A673 (cell line): ENCODE measurements around the gene ADAMTS12. TPM values are rescaled to one million over a fixed set of nuclear protein-coding genes. Genes with fewer than 3 reads are reported as not detected.

ENCODE experiments used
- BruUV-seq: library from RNA; stranded (reverse); fragments of 400-500 nt; replicated peaks from 2 replicates; lab custom pipeline; 2021; lab: Mats Ljungman, UMichigan
- CTCF ChIA-PET: fragments of 300-600 bp; sonication (Branson Sonifier 250); formaldehyde crosslinking; loops from one replicate; lab custom pipeline; 2022; ENCODE audit warnings: antibody characterized with exemption; lab: Charles Lee
- POLR2A ChIA-PET: fragments of 300-600 bp; sonication (Branson Sonifier 250); formaldehyde crosslinking; loops from one replicate; lab custom pipeline; 2022; ENCODE audit warnings: antibody characterized with exemption; ENCODE audit not compliant: low non-redundant PET; lab: Charles Lee
- DNase-seq: peaks from one replicate; pipeline ENCODE4 v3.0.0-alpha.2; 2015; ENCODE audit warnings: low spot score
- H3K27ac ChIP-seq: fragments of 200-600 bp; sonication (generic); 2 replicates; pipeline ENCODE4 v1.5.1; 2016; ENCODE audit warnings: mixed run types, low read depth, mild to moderate bottlenecking, mixed read lengths, antibody characterized with exemption, low read length; ENCODE audit not compliant: poor library complexity, severe bottlenecking
- H3K27me3 ChIP-seq: fragments of 200-600 bp; sonication (generic); replicated peaks from 2 replicates; pipeline ENCODE4 v1.6.1; 2017; ENCODE audit warnings: mixed run types, low read depth, mild to moderate bottlenecking, mixed read lengths, antibody characterized with exemption, low read length; ENCODE audit not compliant: insufficient read depth, poor library complexity
- H3K36me3 ChIP-seq: fragments of 200-600 bp; sonication (generic); 2 replicates; pipeline ENCODE4 v1.6.1; 2016; ENCODE audit warnings: mixed run types, mild to moderate bottlenecking, mixed read lengths, antibody characterized with exemption, low read length; ENCODE audit not compliant: insufficient read depth, poor library complexity, severe bottlenecking
- H3K4me1 ChIP-seq: fragments of 200-600 bp; sonication (generic); 2 replicates; pipeline ENCODE4 v1.6.1; 2017; ENCODE audit warnings: mixed run types, mild to moderate bottlenecking, mixed read lengths, antibody characterized with exemption, low read length; ENCODE audit not compliant: insufficient read depth, poor library complexity, severe bottlenecking
- H3K4me3 ChIP-seq: fragments of 200-600 bp; sonication (generic); 2 replicates; pipeline ENCODE4 v1.5.1; 2016; ENCODE audit warnings: low read depth, mixed run types, mild to moderate bottlenecking, mixed read lengths, low read length; ENCODE audit not compliant: poor library complexity, severe bottlenecking
- H3K9me3 ChIP-seq: fragments of 200-600 bp; sonication (generic); 2 replicates; pipeline ENCODE4 v1.6.1; 2016; ENCODE audit warnings: mixed run types, low read depth, mild to moderate bottlenecking, mixed read lengths, antibody characterized with exemption, low read length; ENCODE audit not compliant: poor library complexity, severe bottlenecking
- EZH2 ChIP-seq: fragments of 200-600 bp; sonication (generic); IDR thresholded peaks from 2 replicates; pipeline ENCODE4 v1.6.1; 2017; ENCODE audit warnings: borderline replicate concordance, low read depth, mild to moderate bottlenecking, mixed read lengths, antibody characterized with exemption, low read length; ENCODE audit not compliant: poor library complexity, severe bottlenecking
- intact Hi-C: fragments of 100-400 bp; cut with micrococcal nuclease; formaldehyde crosslinking; loops from one replicate; pipeline ENCODE4 v1.10.0; 2022; ENCODE audit not compliant: unreplicated experiment
- total RNA-seq: library from RNA; stranded (reverse); gene quantifications from 2 replicates; pipeline ENCODE4 v1.2.3, GENCODE V29; 2021
- TF ChIP-seq, protein P1 (sequence below): fragments of 300-800, 200-600 bp; sonication (generic); conservative IDR thresholded peaks from 2 replicates; pipeline ENCODE4 v1.5.1; 2017; ENCODE audit warnings: low read depth, mild to moderate bottlenecking, antibody characterized with exemption, low read length, moderate library complexity, mixed read lengths

ADAMTS12 gene
- total RNA-seq, 1 experiment from 2014 or later = 0.84 TPM

DNA sequence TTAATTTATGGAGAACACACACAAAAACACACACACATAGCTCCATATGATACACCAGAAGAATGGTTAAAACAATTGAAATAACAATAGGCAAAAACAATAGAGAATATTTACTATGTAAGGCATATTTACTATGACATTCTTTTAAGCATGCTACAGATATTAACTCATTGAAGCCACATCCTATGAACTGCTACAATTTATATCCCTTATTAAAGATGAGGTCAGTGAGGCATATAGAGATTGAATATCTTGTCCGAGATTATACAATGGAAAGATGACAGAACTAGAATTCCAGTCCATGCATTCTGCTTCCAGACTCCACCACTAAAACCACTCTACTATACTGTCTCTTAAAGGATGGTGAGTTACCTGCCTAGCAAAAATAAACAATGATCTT is 60.7 kb downstream of the ADAMTS12 start:
- no peaks in the 10 kb centered on the region for H3K27me3 ChIP-seq
- H3K27ac ChIP-seq = no peak overlapping the region
- no peak for DNase-seq
- no peaks in the 10 kb centered on the region for H3K9me3 ChIP-seq
- no peaks in the 10 kb centered on the region for H3K36me3 ChIP-seq
- intact Hi-C loops = no loop called here
- no peak overlapping the region for H3K4me3 ChIP-seq
- ChIA-PET POLR2A (no interaction called here), CTCF (no interaction called here)
- BruUV-seq = no TSS peak
- TF ChIP-seq, protein P1, sequence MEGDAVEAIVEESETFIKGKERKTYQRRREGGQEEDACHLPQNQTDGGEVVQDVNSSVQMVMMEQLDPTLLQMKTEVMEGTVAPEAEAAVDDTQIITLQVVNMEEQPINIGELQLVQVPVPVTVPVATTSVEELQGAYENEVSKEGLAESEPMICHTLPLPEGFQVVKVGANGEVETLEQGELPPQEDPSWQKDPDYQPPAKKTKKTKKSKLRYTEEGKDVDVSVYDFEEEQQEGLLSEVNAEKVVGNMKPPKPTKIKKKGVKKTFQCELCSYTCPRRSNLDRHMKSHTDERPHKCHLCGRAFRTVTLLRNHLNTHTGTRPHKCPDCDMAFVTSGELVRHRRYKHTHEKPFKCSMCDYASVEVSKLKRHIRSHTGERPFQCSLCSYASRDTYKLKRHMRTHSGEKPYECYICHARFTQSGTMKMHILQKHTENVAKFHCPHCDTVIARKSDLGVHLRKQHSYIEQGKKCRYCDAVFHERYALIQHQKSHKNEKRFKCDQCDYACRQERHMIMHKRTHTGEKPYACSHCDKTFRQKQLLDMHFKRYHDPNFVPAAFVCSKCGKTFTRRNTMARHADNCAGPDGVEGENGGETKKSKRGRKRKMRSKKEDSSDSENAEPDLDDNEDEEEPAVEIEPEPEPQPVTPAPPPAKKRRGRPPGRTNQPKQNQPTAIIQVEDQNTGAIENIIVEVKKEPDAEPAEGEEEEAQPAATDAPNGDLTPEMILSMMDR = no peak
- TF ChIP-seq EZH2 = no peak
- H3K4me1 ChIP-seq = no peaks in the 10 kb centered on the region

DNA sequence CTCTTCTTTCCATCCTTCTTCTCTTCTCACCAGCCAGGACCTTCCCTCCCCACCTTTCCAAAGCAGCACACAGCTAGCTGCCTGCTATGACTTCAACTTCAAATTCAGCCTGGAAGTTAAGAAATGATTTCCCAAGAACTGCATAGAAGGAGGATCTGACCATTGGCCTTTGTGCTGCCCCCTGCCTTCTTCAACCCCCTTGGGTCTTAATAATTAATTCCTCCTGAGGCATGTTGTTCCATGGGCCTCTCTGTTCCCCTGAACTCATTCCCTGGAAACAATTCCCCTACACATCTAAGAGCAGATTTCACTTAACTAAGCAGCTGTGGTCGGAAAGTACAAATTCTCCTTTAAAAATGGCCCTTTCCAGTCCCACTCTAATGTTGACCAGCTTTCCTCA is 62.4 kb downstream of the ADAMTS12 start:
- CTCF ChIA-PET = no interaction called here

DNA sequence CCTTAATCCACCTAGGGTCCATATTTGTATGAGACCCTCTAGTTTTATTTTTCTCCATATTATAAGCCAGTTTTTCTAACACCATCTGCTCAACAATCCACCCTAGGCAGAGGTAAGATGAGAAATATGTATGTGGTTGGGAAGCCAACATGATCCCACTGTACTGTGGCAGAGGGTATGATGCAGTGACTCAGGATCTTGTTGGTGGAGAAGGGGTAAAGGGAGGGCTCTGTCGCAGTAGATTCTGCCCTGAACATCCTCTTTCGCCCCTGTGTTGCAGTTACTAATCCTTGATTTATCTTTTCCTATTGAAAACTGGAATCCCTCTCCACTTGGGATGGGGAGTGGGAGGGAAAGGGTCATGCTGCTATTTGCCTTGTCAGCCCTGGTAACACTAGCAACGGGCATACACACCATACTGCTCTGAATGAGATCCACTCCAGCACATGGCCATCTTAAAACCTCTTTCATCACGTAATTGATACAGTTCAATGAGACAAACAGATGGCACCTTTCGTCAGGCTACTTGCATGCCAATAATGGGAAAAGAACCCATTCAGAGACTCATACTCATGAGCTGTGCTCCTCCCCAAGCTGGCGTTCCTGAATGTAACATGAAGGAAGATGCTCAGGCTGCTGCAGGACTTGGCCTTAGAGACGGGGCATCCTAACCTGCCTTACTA is 63.0 kb downstream of the ADAMTS12 start:
- no peaks in the 10 kb centered on the region for H3K9me3 ChIP-seq
- ChIA-PET POLR2A (no interaction called here), CTCF (no interaction called here)
- intact Hi-C loops = no loop called here
- no peaks in the 10 kb centered on the region for H3K36me3 ChIP-seq
- no peak overlapping the region for H3K27ac ChIP-seq
- DNase-seq = no peak
- BruUV-seq = no TSS peak
- H3K27me3 ChIP-seq = no peaks in the 10 kb centered on the region
- no peak overlapping the region for H3K4me3 ChIP-seq
- TF ChIP-seq EZH2 = no peak
- TF ChIP-seq, protein P1 = no peak
- no peaks in the 10 kb centered on the region for H3K4me1 ChIP-seq

More for the DNA sequence above, 62.4 kb downstream of the ADAMTS12 start:
- DNase-seq = no peak
- TF ChIP-seq EZH2 = no peak
- TF ChIP-seq, protein P1 = no peak
- Histone ChIP-seq H3K36me3 (no peaks in the 10 kb centered on the region), H3K4me1 (no peaks in the 10 kb centered on the region), H3K27ac (no peak overlapping the region), H3K9me3 (no peaks in the 10 kb centered on the region), H3K4me3 (no peak overlapping the region), H3K27me3 (no peaks in the 10 kb centered on the region)
- POLR2A ChIA-PET = no interaction called here
- intact Hi-C loops = no loop called here
- BruUV-seq = no TSS peak
